ENCODE measurements around the gene FKTN.
"Not testable (repeated sequence)": the region's sequence is repeated elsewhere in the genome, so short reads cannot be mapped to it uniquely, and the experiment has no call there.

FKTN gene

GRCh38 chr9:105541838-105542237, 16.1 kb upstream of the FKTN start:
- Histone ChIP-seq H3K4me1 (ENCODE audit: insufficient read depth, low read length, severe bottlenecking) (no peaks in the 10 kb centered on the region), H3K36me3 (ENCODE audit: insufficient read depth, low read length) (no peaks in the 10 kb centered on the region), H3K79me2 (ENCODE audit: insufficient read depth, low read length) (no peaks in the 10 kb centered on the region), H3F3A (ENCODE audit: insufficient read depth, low read length) (no peaks in the 10 kb centered on the region), H3K27me3 (ENCODE audit: insufficient read depth, low read length) (no peaks in the 10 kb centered on the region), H3K4me3 (ENCODE audit: low read depth, low read length, poor library complexity, severe bottlenecking) (no peak overlapping the region), H3K27ac (ENCODE audit: low read depth, low read length, poor library complexity, severe bottlenecking) (no peak overlapping the region), H3K4me2 (ENCODE audit: low read length) (no peak overlapping the region), H4K20me1 (ENCODE audit: insufficient read depth, low read length) (no peaks in the 10 kb centered on the region), H3K9me2 (ENCODE audit: low read depth, low read length) (no peaks in the 10 kb centered on the region), H2AFZ (ENCODE audit: low read length) (no peak overlapping the region), H3K9ac (ENCODE audit: low read length) (no peak overlapping the region), H3K9me3 (ENCODE audit: low read length) (no peaks in the 10 kb centered on the region)
- TF ChIP-seq EZH2 (IDR thresholded peaks at IDR 0.05; ENCODE audit: borderline replicate concordance, low read length): no peak
- no peak for TF ChIP-seq CTCF (IDR thresholded peaks at IDR 0.05; ENCODE audit: low read length)

- Histone ChIP-seq H3K4me3 (ENCODE audit: low read depth, low read length, poor library complexity, severe bottlenecking) (no peak overlapping the region), H4K20me1 (ENCODE audit: insufficient read depth, low read length) (no peaks in the 10 kb centered on the region), H3K4me1 (ENCODE audit: insufficient read depth, low read length, severe bottlenecking) (peaks cover 7% of the 10 kb centered on the region), H3K27ac (ENCODE audit: low read depth, low read length, poor library complexity, severe bottlenecking) (no peak overlapping the region), H3K9ac (ENCODE audit: low read length) (no peak overlapping the region), H3F3A (ENCODE audit: insufficient read depth, low read length) (peaks cover 3% of the 10 kb centered on the region), H2AFZ (ENCODE audit: low read length) (no peak overlapping the region), H3K9me2 (ENCODE audit: low read depth, low read length) (no peaks in the 10 kb centered on the region), H3K9me3 (ENCODE audit: low read length) (no peaks in the 10 kb centered on the region), H3K4me2 (ENCODE audit: low read length) (no peak overlapping the region), H3K79me2 (ENCODE audit: insufficient read depth, low read length) (peaks cover 6% of the 10 kb centered on the region; the same call in 1 of the 2 replicates), H3K36me3 (ENCODE audit: insufficient read depth, low read length) (no peaks in the 10 kb centered on the region), H3K27me3 (ENCODE audit: insufficient read depth, low read length) (no peaks in the 10 kb centered on the region)
- TF ChIP-seq EZH2 (IDR thresholded peaks at IDR 0.05; ENCODE audit: borderline replicate concordance, low read length) (no peak), CTCF (IDR thresholded peaks at IDR 0.05; ENCODE audit: low read length) (no peak)
Observed at GRCh38 chr9:105554042-105554441, 3.9 kb upstream of the FKTN start.

- Histone ChIP-seq H3K4me1 (ENCODE audit: insufficient read depth, low read length, severe bottlenecking) (no peaks in the 10 kb centered on the region), H3F3A (ENCODE audit: insufficient read depth, low read length) (no peaks in the 10 kb centered on the region), H3K9me2 (ENCODE audit: low read depth, low read length) (no peaks in the 10 kb centered on the region), H3K79me2 (ENCODE audit: insufficient read depth, low read length) (no peaks in the 10 kb centered on the region), H3K4me3 (ENCODE audit: low read depth, low read length, poor library complexity, severe bottlenecking) (no peak overlapping the region), H3K9ac (ENCODE audit: low read length) (no peak overlapping the region), H4K20me1 (ENCODE audit: insufficient read depth, low read length) (no peaks in the 10 kb centered on the region), H3K27me3 (ENCODE audit: insufficient read depth, low read length) (no peaks in the 10 kb centered on the region), H3K36me3 (ENCODE audit: insufficient read depth, low read length) (peaks cover 17% of the 10 kb centered on the region), H3K9me3 (ENCODE audit: low read length) (no peaks in the 10 kb centered on the region), H3K4me2 (ENCODE audit: low read length) (no peak overlapping the region), H3K27ac (ENCODE audit: low read depth, low read length, poor library complexity, severe bottlenecking) (no peak overlapping the region), H2AFZ (ENCODE audit: low read length) (no peak overlapping the region)
- TF ChIP-seq EZH2 (IDR thresholded peaks at IDR 0.05; ENCODE audit: borderline replicate concordance, low read length): no peak
- TF ChIP-seq CTCF (IDR thresholded peaks at IDR 0.05; ENCODE audit: low read length): no peak
Observed at GRCh38 chr9:105572455-105572854, 14.5 kb downstream of the FKTN start.

- not testable (repeated sequence) for H3K9me3 ChIP-seq (ENCODE audit: low read length); H3K9ac ChIP-seq (ENCODE audit: low read length); H3K36me3 ChIP-seq (ENCODE audit: insufficient read depth, low read length); H3K27ac ChIP-seq (ENCODE audit: low read depth, low read length, poor library complexity, severe bottlenecking); H3K9me2 ChIP-seq (ENCODE audit: low read depth, low read length); H3K4me3 ChIP-seq (ENCODE audit: low read depth, low read length, poor library complexity, severe bottlenecking); H3K4me1 ChIP-seq (ENCODE audit: insufficient read depth, low read length, severe bottlenecking); H3K27me3 ChIP-seq (ENCODE audit: insufficient read depth, low read length); H2AFZ ChIP-seq (ENCODE audit: low read length); H3K4me2 ChIP-seq (ENCODE audit: low read length); H3F3A ChIP-seq (ENCODE audit: insufficient read depth, low read length); H3K79me2 ChIP-seq (ENCODE audit: insufficient read depth, low read length); H4K20me1 ChIP-seq (ENCODE audit: insufficient read depth, low read length)
Observed at GRCh38 chr9:105579952-105580351, 22.0 kb downstream of the FKTN start.

- H3K9me3 ChIP-seq (ENCODE audit: low read length); H3K9ac ChIP-seq (ENCODE audit: low read length); H3K27me3 ChIP-seq (ENCODE audit: insufficient read depth, low read length); H3K4me1 ChIP-seq (ENCODE audit: insufficient read depth, low read length, severe bottlenecking); H3K9me2 ChIP-seq (ENCODE audit: low read depth, low read length); H3K4me2 ChIP-seq (ENCODE audit: low read length); H3K27ac ChIP-seq (ENCODE audit: low read depth, low read length, poor library complexity, severe bottlenecking); H3F3A ChIP-seq (ENCODE audit: insufficient read depth, low read length); H4K20me1 ChIP-seq (ENCODE audit: insufficient read depth, low read length); H3K4me3 ChIP-seq (ENCODE audit: low read depth, low read length, poor library complexity, severe bottlenecking); H2AFZ ChIP-seq (ENCODE audit: low read length); H3K79me2 ChIP-seq (ENCODE audit: insufficient read depth, low read length); H3K36me3 ChIP-seq (ENCODE audit: insufficient read depth, low read length): not testable (repeated sequence)
Observed at GRCh38 chr9:105581550-105581949, 23.6 kb downstream of the FKTN start.
